ENCODE measurements around the gene ARHGEF40. TPM values are rescaled to one million over a fixed set of nuclear protein-coding genes. Genes with fewer than 3 reads are reported as not detected.

Gene ARHGEF40
- polyA plus RNA-seq, 3 donors = 71.6 to 86.6 (median 78.4) TPM

GRCh38 chr14:21112255-21112654 lies 42.2 kb downstream of the ARHGEF40 start:
- no peak for DNase-seq

DNA sequence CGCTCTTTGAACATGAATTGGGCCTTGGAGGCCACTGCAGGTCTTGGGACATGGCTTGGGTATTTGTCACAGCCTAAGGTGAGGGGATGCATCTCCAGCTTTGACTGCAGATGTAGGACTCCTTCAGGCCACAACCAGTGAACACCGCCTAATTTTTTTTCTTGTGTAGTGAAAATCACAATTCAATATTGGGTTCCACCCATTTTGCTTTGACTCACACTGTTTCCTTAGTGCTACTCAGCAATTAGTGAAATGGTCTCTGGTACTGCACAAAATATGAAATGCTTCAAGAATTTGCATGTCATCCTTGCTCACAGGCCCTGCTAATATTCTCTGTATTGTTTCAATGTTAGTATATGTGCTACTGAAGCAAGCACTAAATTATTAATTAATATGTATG lies 43.3 kb downstream of the ARHGEF40 start:
- no peak for DNase-seq

GRCh38 chr14:21118933-21119332 lies 48.8 kb downstream of the ARHGEF40 start:
- DNase-seq = no peak

DNA sequence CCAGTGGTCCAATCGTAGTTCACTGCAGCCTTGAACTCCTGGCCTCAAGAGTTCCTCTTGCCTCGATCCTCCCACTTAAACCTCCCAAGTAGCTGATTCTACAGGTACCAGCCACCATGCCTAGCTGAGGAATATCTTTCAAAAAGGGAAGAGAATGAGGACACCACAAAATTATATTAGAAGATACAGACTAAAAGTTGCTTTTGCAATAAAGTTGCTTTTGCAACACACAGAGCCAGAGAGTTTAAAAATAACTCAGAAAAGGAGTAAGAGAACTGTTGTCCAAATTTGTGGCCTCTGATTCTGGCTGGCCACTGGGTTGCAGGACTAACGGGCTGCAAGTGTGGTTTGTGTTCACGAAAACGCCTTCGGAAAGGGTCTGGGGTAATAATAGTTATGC lies 50.6 kb downstream of the ARHGEF40 start:
- DNase-seq = no peak

- no peak for DNase-seq
These were observed 51.0 kb downstream of the ARHGEF40 start for GRCh38 chr14:21121122-21121521.

- DNase-seq = no peak
These were observed 53.3 kb downstream of the ARHGEF40 start for GRCh38 chr14:21123429-21123828.

DNA sequence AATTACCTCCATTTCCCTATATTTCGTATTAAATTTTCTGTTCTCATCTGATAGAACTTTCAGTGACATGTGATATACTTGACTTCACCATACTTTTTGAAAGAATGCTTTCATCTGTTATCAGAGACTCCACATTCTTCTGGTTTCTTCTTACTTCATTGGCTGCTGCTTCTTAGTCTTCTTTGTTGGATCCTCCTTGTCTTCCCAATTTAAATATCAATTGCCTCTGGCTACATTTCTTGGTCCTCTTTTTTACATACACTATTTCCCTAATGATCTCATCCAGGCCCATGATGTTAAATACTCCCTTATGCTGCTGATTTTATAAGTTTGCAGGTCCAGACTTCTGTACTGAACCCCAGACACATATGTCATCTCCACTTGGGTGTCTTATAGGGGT lies 63.8 kb downstream of the ARHGEF40 start:
- DNase-seq = no peak

DNA sequence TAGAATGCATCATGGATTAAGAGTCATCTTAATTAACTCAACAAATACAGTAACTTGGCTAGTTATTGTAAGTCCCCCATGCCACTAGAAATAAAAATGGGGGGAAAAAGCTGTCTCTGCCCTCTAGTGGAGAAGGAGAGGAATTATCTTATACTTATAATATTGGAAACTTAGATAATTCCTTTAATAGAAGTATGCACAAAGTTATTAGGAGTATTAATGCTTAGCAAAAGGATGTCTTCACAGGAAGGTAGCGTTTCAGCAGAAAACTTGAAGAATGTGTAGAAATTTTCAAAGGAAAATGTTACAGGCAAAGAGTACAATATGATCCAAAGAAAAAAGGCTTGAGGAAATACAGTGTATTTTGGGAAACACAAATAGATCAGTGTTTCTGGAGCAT lies 65.9 kb downstream of the ARHGEF40 start:
- no peak for DNase-seq

Other genes starting within 250 kb of the ARHGEF40 start
- 1 to 10 TPM in 1 of 3 donors, under 1 TPM in 2; 0.52 to 1.4 (median 0.77) TPM for gene RNASE3, start 178.9 kb upstream of the ARHGEF40 start, polyA plus RNA-seq (ENCODE audit: insufficient read length in 3 of 3)
- gene RNASE2, start 114.8 kb upstream of the ARHGEF40 start, polyA plus RNA-seq (ENCODE audit: insufficient read length in 3 of 3) = 1 to 10 TPM; 1.3 to 2.5 (median 1.6) TPM
- gene METTL17, start 80.3 kb upstream of the ARHGEF40 start, polyA plus RNA-seq (ENCODE audit: insufficient read length in 3 of 3) = 100 to 1,000 TPM in 2 of 3 donors, 10 to 100 TPM in 1; 87.2 to 130 (median 106) TPM
- gene SLC39A2, start 71.0 kb upstream of the ARHGEF40 start, polyA plus RNA-seq (ENCODE audit: insufficient read length in 3 of 3) = 1 to 10 TPM; 1.2 to 2.4 (median 2.2) TPM
- 100 to 1,000 TPM; 140 to 195 (median 161) TPM for gene NDRG2, start 45.2 kb upstream of the ARHGEF40 start, polyA plus RNA-seq (ENCODE audit: insufficient read length in 3 of 3)
- 1 to 10 TPM; 3.1 to 4.2 (median 4.0) TPM for gene TPPP2, start 40.1 kb upstream of the ARHGEF40 start, polyA plus RNA-seq (ENCODE audit: insufficient read length in 3 of 3)
- gene RNASE13, start 35.5 kb upstream of the ARHGEF40 start, polyA plus RNA-seq (ENCODE audit: insufficient read length in 3 of 3) = under 1 TPM; 0.40 to 0.93 (median 0.81) TPM
- gene RNASE7, start 27.9 kb upstream of the ARHGEF40 start, polyA plus RNA-seq (ENCODE audit: insufficient read length in 3 of 3) = 1 to 10 TPM in 1 of 3 donors, under 1 TPM in 2; 0.31 to 1.3 (median 0.83) TPM
- not detected for gene RNASE8, start 12.5 kb upstream of the ARHGEF40 start, polyA plus RNA-seq (ENCODE audit: insufficient read length in 3 of 3)
- 10 to 100 TPM; 37.5 to 42.2 (median 39.3) TPM for gene ZNF219, start 28.4 kb downstream of the ARHGEF40 start, polyA plus RNA-seq (ENCODE audit: insufficient read length in 3 of 3)
- 1 to 10 TPM; 1.1 to 2.1 (median 1.3) TPM for gene TMEM253, start 30.8 kb downstream of the ARHGEF40 start, polyA plus RNA-seq (ENCODE audit: insufficient read length in 3 of 3)
- gene OR5AU1, start 85.8 kb downstream of the ARHGEF40 start, polyA plus RNA-seq (ENCODE audit: insufficient read length in 3 of 3) = under 1 TPM; 0.01 to 0.13 (median 0.05) TPM
- 1,000 to 10,000 TPM in 1 of 3 donors, 100 to 1,000 TPM in 2; 830 to 1,041 (median 977) TPM for gene HNRNPC, start 199.1 kb downstream of the ARHGEF40 start, polyA plus RNA-seq (ENCODE audit: insufficient read length in 3 of 3)
- under 1 TPM; 0.47 to 0.90 (median 0.64) TPM for gene RPGRIP1, start 209.8 kb downstream of the ARHGEF40 start, polyA plus RNA-seq (ENCODE audit: insufficient read length in 3 of 3)

Measured in renal pelvis (tissue), 4 donors.